Measurements from ENCODE around the gene RABEP2. TPM values are rescaled to one million over a fixed set of nuclear protein-coding genes. Genes with fewer than 3 reads are reported as not detected.

RABEP2 gene
- total RNA-seq, 1 experiment from 2014 or later: 13.4 TPM

- ChIA-PET POLR2A (interaction anchor here (0.7 kb wide), 1 partner anchor 23 kb away, joined by 3 read pairs; no protein-coding TSS in a partner anchor), CTCF (no interaction called here), RAD21 (ENCODE audit: low non-redundant PET in 1 of 2, low total read pairs in 2 of 2, uncharacterized antibody in 2 of 2, unreplicated experiment in 2 of 2) (no interaction called here)
- TF ChIP-seq, protein P1, sequence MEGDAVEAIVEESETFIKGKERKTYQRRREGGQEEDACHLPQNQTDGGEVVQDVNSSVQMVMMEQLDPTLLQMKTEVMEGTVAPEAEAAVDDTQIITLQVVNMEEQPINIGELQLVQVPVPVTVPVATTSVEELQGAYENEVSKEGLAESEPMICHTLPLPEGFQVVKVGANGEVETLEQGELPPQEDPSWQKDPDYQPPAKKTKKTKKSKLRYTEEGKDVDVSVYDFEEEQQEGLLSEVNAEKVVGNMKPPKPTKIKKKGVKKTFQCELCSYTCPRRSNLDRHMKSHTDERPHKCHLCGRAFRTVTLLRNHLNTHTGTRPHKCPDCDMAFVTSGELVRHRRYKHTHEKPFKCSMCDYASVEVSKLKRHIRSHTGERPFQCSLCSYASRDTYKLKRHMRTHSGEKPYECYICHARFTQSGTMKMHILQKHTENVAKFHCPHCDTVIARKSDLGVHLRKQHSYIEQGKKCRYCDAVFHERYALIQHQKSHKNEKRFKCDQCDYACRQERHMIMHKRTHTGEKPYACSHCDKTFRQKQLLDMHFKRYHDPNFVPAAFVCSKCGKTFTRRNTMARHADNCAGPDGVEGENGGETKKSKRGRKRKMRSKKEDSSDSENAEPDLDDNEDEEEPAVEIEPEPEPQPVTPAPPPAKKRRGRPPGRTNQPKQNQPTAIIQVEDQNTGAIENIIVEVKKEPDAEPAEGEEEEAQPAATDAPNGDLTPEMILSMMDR (IDR thresholded peaks at IDR 0.05 in 2 of 3, conservative IDR thresholded peaks at IDR 0.05 in 1 of 3; ENCODE audit: borderline replicate concordance in 1 of 3, insufficient read depth in 1 of 3, low read depth in 2 of 3, low read length in 2 of 3): no peak
- no peak for TF ChIP-seq REST (IDR thresholded peaks at IDR 0.05; ENCODE audit: low read depth)
- TF ChIP-seq, protein P2, sequence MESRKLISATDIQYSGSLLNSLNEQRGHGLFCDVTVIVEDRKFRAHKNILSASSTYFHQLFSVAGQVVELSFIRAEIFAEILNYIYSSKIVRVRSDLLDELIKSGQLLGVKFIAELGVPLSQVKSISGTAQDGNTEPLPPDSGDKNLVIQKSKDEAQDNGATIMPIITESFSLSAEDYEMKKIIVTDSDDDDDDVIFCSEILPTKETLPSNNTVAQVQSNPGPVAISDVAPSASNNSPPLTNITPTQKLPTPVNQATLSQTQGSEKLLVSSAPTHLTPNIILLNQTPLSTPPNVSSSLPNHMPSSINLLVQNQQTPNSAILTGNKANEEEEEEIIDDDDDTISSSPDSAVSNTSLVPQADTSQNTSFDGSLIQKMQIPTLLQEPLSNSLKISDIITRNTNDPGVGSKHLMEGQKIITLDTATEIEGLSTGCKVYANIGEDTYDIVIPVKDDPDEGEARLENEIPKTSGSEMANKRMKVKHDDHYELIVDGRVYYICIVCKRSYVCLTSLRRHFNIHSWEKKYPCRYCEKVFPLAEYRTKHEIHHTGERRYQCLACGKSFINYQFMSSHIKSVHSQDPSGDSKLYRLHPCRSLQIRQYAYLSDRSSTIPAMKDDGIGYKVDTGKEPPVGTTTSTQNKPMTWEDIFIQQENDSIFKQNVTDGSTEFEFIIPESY (IDR thresholded peaks at IDR 0.05; ENCODE audit: extremely low read depth, insufficient replicate concordance, low read length): no peak
- TF ChIP-seq TCF7L2 (IDR thresholded peaks at IDR 0.05; ENCODE audit: borderline replicate concordance, extremely low read depth, insufficient read depth, insufficient read length): no peak
- TF ChIP-seq CBX3 (IDR thresholded peaks at IDR 0.05; ENCODE audit: low read depth): no peak
- no peak for TF ChIP-seq POLR2A (IDR thresholded peaks at IDR 0.05; ENCODE audit: borderline replicate concordance, extremely low read depth, insufficient read depth, insufficient read length)
- no peak for TF ChIP-seq SRF (IDR thresholded peaks at IDR 0.05; ENCODE audit: low read depth)
- TF ChIP-seq ZFX (IDR thresholded peaks at IDR 0.05): no peak
- no peak for TF ChIP-seq POLR2AphosphoS5 (IDR thresholded peaks at IDR 0.05; ENCODE audit: low read depth, low read length)
- TF ChIP-seq YY1 (IDR thresholded peaks at IDR 0.05; ENCODE audit: extremely low read depth, insufficient replicate concordance, low read depth, low read length): no peak
- TF ChIP-seq JUND (IDR thresholded peaks at IDR 0.05): no peak
- no peak for TF ChIP-seq EGR1 (IDR thresholded peaks at IDR 0.05; ENCODE audit: low read depth)
- TF ChIP-seq EZH2 (IDR thresholded peaks at IDR 0.05): no peak
- TF ChIP-seq ATF3 (IDR thresholded peaks at IDR 0.05): no peak
- no peak for TF ChIP-seq FOSL1 (IDR thresholded peaks at IDR 0.05; ENCODE audit: low read depth)
- TF ChIP-seq SP1 (IDR thresholded peaks at IDR 0.05; ENCODE audit: low read depth): no peak
- no peak for TF ChIP-seq ELF1 (IDR thresholded peaks at IDR 0.05; ENCODE audit: borderline replicate concordance, low read depth)
- intact Hi-C loops (cut with micrococcal nuclease): no loop called here
- Histone ChIP-seq H2AFZ (ENCODE audit: low read depth, low read length, poor library complexity, severe bottlenecking) (no peak overlapping the region), H3K4me3 (replicated peaks in 1 of 2; ENCODE audit: low read depth in 1 of 2, low read length in 2 of 2) (no peak overlapping the region), H4K20me1 (ENCODE audit: insufficient read depth) (no peaks in the 10 kb centered on the region), H3K4me1 (ENCODE audit: control insufficient read depth in 1 of 2, insufficient read depth in 2 of 2, low read length in 2 of 2) (peaks cover 7 to 22% of the 10 kb centered on the region in 2 experiments; a peak in 3 of 4 replicates), H3K9me2 (ENCODE audit: insufficient read depth) (no peaks in the 10 kb centered on the region), H3K36me3 (ENCODE audit: control insufficient read depth in 1 of 2, insufficient read depth in 2 of 2, low read length in 2 of 2) (no peaks in the 10 kb centered on the region), H3K79me2 (ENCODE audit: insufficient read depth, low read length) (no peaks in the 10 kb centered on the region), H3K9me3 (ENCODE audit: control insufficient read depth in 1 of 2, insufficient read depth in 1 of 2, low read depth in 1 of 2, low read length in 2 of 2) (no peaks in the 10 kb centered on the region), H3K4me2 (ENCODE audit: low read length) (no peak overlapping the region), H3K9ac (ENCODE audit: low read length) (no peak overlapping the region), H3K27me3 (ENCODE audit: insufficient read depth, low read length) (no peaks in the 10 kb centered on the region), H3K27ac (ENCODE audit: low read depth, low read length) (no peak overlapping the region)
- DNase-seq (ENCODE audit: low read depth, low spot score): no peak
- no TSS peak for BruUV-seq (replicated peaks)
- no peak for ATAC-seq
Observed at GRCh38 chr16:28900601-28901000, 24.4 kb downstream of the RABEP2 start.

Data from HCT116 (cell line).